ENCODE results near the gene MASP2.

The MASP2 gene

GRCh38 chr1:10987840-10988417 is 59.1 kb downstream of the MASP2 start:
- no peak for DNase-seq

- no peak for DNase-seq
These were observed 60.5 kb downstream of the MASP2 start for GRCh38 chr1:10986525-10986890.

- no peak for DNase-seq
These were observed 66.0 kb downstream of the MASP2 start for GRCh38 chr1:10980841-10981727.

- DNase-seq: no peak
These were observed 66.9 kb downstream of the MASP2 start for GRCh38 chr1:10980094-10980577.

GRCh38 chr1:10979483-10979920 is 67.5 kb downstream of the MASP2 start:
- no peak for DNase-seq

GRCh38 chr1:10978719-10979118 is 68.3 kb downstream of the MASP2 start:
- DNase-seq: no peak
